ENCODE measurements around the gene AOPEP.

AOPEP gene

DNA sequence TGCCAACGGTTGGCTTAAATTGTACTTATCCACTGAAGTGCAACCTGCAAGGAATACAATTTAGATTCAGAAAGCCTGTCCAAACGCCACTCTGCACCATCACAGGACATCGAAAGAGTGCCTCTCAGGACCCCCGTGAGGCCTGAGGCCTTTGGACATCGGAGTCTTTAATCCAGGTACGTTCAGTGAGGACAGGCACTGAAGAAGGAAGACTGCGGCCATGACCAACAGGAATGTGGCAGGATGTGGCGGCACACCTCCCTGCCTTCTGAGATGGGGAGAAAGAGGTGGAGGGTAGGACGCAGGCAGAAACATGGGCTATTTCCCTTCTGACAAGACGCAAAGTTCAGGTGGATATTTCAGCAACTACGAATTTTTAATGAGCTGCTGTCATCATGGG, 385.2 kb downstream of the AOPEP start:
- no peaks in the 10 kb centered on the region for H3K9me3 ChIP-seq (ENCODE audit: control insufficient read depth, insufficient read depth, low read depth, low read length)
- H3K36me3 ChIP-seq (ENCODE audit: control insufficient read depth in 2 of 2, insufficient read depth in 1 of 2, low read length in 2 of 2): peaks cover 0 to 38% of the 10 kb centered on the region in 2 experiments; a peak in 1 of 3 replicates
- no peaks in the 10 kb centered on the region for H3K4me1 ChIP-seq (ENCODE audit: control insufficient read depth, insufficient read depth, low read length)
- ChIA-PET CTCF (interaction anchor here (0.6 to 1.6 kb wide), 2 partner anchors 16 to 331 kb away, joined by 3 to 5 read pairs; no protein-coding TSS in a partner anchor), POLR2A (no interaction called here)
- no peak overlapping the region for H3K4me3 ChIP-seq (ENCODE audit: low read depth, low read length)
- TF ChIP-seq ZNF350 (tag by site-specific recombination; IDR thresholded peaks at IDR 0.05): no peak
- no peak for TF ChIP-seq ZNF561 (tag by site-specific recombination; IDR thresholded peaks at IDR 0.05; ENCODE audit: borderline replicate concordance)
- no peak for TF ChIP-seq ZNF169 (tag by site-specific recombination; IDR thresholded peaks at IDR 0.05)
- no peak for TF ChIP-seq ZBTB17 (tag by site-specific recombination; IDR thresholded peaks at IDR 0.05)
- no peak for TF ChIP-seq GLIS1 (tag by site-specific recombination; IDR thresholded peaks at IDR 0.05)
- no peak for TF ChIP-seq ZNF792 (tag by site-specific recombination; IDR thresholded peaks at IDR 0.05)
- no peak for TF ChIP-seq KLF7 (tag by site-specific recombination; IDR thresholded peaks at IDR 0.05; ENCODE audit: borderline replicate concordance)
- TF ChIP-seq, protein P1, sequence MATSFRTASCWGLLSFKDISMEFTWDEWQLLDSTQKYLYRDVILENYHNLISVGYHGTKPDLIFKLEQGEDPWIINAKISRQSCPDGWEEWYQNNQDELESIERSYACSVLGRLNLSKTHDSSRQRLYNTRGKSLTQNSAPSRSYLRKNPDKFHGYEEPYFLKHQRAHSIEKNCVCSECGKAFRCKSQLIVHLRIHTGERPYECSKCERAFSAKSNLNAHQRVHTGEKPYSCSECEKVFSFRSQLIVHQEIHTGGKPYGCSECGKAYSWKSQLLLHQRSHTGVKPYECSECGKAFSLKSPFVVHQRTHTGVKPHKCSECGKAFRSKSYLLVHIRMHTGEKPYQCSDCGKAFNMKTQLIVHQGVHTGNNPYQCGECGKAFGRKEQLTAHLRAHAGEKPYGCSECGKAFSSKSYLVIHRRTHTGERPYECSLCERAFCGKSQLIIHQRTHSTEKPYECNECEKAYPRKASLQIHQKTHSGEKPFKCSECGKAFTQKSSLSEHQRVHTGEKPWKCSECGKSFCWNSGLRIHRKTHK (tag by site-specific recombination; IDR thresholded peaks at IDR 0.05): no peak
- TF ChIP-seq ZNF223 (tag by site-specific recombination; IDR thresholded peaks at IDR 0.05): no peak
- TF ChIP-seq, protein P2, sequence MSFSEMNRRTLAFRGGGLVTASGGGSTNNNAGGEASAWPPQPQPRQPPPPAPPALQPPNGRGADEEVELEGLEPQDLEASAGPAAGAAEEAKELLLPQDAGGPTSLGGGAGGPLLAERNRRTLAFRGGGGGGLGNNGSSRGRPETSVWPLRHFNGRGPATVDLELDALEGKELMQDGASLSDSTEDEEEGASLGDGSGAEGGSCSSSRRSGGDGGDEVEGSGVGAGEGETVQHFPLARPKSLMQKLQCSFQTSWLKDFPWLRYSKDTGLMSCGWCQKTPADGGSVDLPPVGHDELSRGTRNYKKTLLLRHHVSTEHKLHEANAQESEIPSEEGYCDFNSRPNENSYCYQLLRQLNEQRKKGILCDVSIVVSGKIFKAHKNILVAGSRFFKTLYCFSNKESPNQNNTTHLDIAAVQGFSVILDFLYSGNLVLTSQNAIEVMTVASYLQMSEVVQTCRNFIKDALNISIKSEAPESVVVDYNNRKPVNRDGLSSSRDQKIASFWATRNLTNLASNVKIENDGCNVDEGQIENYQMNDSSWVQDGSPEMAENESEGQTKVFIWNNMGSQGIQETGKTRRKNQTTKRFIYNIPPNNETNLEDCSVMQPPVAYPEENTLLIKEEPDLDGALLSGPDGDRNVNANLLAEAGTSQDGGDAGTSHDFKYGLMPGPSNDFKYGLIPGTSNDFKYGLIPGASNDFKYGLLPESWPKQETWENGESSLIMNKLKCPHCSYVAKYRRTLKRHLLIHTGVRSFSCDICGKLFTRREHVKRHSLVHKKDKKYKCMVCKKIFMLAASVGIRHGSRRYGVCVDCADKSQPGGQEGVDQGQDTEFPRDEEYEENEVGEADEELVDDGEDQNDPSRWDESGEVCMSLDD (tag by site-specific recombination; IDR thresholded peaks at IDR 0.05): no peak
- no peak for TF ChIP-seq ZNF514 (tag by site-specific recombination; IDR thresholded peaks at IDR 0.05)
- TF ChIP-seq, protein P3, sequence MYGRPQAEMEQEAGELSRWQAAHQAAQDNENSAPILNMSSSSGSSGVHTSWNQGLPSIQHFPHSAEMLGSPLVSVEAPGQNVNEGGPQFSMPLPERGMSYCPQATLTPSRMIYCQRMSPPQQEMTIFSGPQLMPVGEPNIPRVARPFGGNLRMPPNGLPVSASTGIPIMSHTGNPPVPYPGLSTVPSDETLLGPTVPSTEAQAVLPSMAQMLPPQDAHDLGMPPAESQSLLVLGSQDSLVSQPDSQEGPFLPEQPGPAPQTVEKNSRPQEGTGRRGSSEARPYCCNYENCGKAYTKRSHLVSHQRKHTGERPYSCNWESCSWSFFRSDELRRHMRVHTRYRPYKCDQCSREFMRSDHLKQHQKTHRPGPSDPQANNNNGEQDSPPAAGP (tag by site-specific recombination; IDR thresholded peaks at IDR 0.05): no peak
- TF ChIP-seq OVOL3 (tag by site-specific recombination; IDR thresholded peaks at IDR 0.05): no peak
- TF ChIP-seq ZNF140 (tag by site-specific recombination; IDR thresholded peaks at IDR 0.05): no peak
- TF ChIP-seq, protein P4, sequence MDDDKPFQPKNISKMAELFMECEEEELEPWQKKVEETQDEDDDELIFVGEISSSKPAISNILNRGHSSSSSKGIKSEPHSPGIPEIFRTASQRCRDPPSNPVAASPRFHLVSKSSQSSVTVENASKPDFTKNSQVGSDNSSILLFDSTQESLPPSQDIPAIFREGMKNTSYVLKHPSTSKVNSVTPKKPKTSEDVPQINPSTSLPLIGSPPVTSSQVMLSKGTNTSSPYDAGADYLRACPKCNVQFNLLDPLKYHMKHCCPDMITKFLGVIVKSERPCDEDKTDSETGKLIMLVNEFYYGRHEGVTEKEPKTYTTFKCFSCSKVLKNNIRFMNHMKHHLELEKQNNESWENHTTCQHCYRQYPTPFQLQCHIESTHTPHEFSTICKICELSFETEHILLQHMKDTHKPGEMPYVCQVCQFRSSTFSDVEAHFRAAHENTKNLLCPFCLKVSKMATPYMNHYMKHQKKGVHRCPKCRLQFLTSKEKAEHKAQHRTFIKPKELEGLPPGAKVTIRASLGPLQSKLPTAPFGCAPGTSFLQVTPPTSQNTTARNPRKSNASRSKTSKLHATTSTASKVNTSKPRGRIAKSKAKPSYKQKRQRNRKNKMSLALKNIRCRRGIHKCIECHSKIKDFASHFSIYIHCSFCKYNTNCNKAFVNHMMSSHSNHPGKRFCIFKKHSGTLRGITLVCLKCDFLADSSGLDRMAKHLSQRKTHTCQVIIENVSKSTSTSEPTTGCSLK (tag by site-specific recombination; IDR thresholded peaks at IDR 0.05): no peak
- no peak for TF ChIP-seq ZNF23 (tag by site-specific recombination; IDR thresholded peaks at IDR 0.05; ENCODE audit: borderline replicate concordance)
- no peak for TF ChIP-seq ZNF473 (tag by site-specific recombination; IDR thresholded peaks at IDR 0.05)
- no peak for TF ChIP-seq ZNF624 (tag by site-specific recombination; IDR thresholded peaks at IDR 0.05)
- H3K27ac ChIP-seq (ENCODE audit: extremely low read depth, low read depth, low read length): no peak overlapping the region

Measured in HEK293 (cell line).